Activated B cell treated with CpG ODN at 0.5 μM for 24 hours (primary cell): ENCODE data around the gene SRGAP1. TPM values are rescaled to one million over a fixed set of nuclear protein-coding genes. Genes with fewer than 3 reads are reported as not detected.

ENCODE experiments used
- ATAC-seq: fragments of 200-7000 bp; cut with Tn5 transposase; one replicate; pipeline ENCODE4 v1.10.0; 2021; ENCODE audit warnings: low read depth, mild to moderate bottlenecking, moderate library complexity
- CTCF ChIA-PET: fragments of 350-600 bp; sonication (Branson Sonifier 250); formaldehyde crosslinking; loops from one replicate; lab custom pipeline; 2021; ENCODE audit warnings: antibody characterized with exemption; lab: Charles Lee
- POLR2A ChIA-PET: fragments of 350-600 bp; sonication (Branson Sonifier 250); formaldehyde crosslinking; loops from one replicate; lab custom pipeline; 2021; ENCODE audit warnings: antibody characterized with exemption; lab: Charles Lee
- DNase-seq: peaks from one replicate; pipeline ENCODE4 v3.0.0; 2022
- H3K27ac Mint-ChIP-seq: one replicate; pipeline ENCODE4 v1.8.0; 2020; ENCODE audit warnings: mixed read lengths
- H3K27me3 Mint-ChIP-seq: one replicate; pipeline ENCODE4 v1.8.0; 2021; ENCODE audit warnings: mixed read lengths
- H3K36me3 Mint-ChIP-seq: one replicate; pipeline ENCODE4 v1.8.0; 2021; ENCODE audit warnings: low read depth, mixed read lengths
- H3K4me1 Mint-ChIP-seq: one replicate; pipeline ENCODE4 v1.8.0; 2021; ENCODE audit warnings: mixed read lengths
- H3K4me3 Mint-ChIP-seq: one replicate; pipeline ENCODE4 v1.8.0; 2020; ENCODE audit warnings: mild to moderate bottlenecking, mixed read lengths
- H3K9me3 Mint-ChIP-seq: one replicate; pipeline ENCODE4 v1.8.0; 2020; ENCODE audit warnings: mixed read lengths
- CTCF ChIP-seq: fragments of 200-600 bp; IDR thresholded peaks from one replicate; pipeline ENCODE4 v1.8.0; 2022; ENCODE audit warnings: antibody characterized with exemption, mild to moderate bottlenecking
- intact Hi-C: fragments of 100-400 bp; cut with micrococcal nuclease; formaldehyde crosslinking; loops from one replicate; pipeline ENCODE4 v1.15.1; 2024
- total RNA-seq: library from RNA; stranded (reverse); gene quantifications from 2 replicates; pipeline ENCODE4 v1.2.3, GENCODE V29; 2022

Gene SRGAP1
- total RNA-seq, 1 donor from 2014 or later, result 1.1 TPM

DNA sequence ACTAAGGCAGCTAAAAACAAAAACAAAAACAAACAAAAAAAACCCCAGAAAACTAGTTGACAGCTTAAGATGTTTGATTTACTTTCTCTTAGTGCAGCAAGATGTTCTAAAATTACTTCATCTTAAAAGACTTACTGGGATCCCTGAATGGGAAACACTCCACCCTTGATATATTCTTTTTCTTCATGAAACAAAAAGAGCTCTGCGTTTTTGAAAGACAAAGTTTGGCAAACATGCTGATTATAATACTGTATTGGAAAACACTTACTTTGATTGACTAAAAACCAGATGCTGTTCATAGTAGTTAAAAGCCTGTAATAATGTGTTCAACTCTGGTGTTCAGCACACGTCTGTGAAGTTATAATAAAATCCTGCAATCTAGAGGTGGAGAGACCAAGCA, 136.8 kb downstream of the SRGAP1 start:
- Mint-ChIP-seq H3K9me3 (no peaks in the 10 kb centered on the region), H3K4me3 (no peak overlapping the region), H3K4me1 (peaks cover 5% of the 10 kb centered on the region), H3K27ac (no peak overlapping the region), H3K36me3 (no peaks in the 10 kb centered on the region), H3K27me3 (no peaks in the 10 kb centered on the region)
- ATAC-seq (no peak), DNase-seq (no peak)
- CTCF ChIA-PET, result no interaction called here
- no peak for TF ChIP-seq CTCF
- intact Hi-C loops, result no loop called here
- POLR2A ChIA-PET, result no interaction called here

DNA sequence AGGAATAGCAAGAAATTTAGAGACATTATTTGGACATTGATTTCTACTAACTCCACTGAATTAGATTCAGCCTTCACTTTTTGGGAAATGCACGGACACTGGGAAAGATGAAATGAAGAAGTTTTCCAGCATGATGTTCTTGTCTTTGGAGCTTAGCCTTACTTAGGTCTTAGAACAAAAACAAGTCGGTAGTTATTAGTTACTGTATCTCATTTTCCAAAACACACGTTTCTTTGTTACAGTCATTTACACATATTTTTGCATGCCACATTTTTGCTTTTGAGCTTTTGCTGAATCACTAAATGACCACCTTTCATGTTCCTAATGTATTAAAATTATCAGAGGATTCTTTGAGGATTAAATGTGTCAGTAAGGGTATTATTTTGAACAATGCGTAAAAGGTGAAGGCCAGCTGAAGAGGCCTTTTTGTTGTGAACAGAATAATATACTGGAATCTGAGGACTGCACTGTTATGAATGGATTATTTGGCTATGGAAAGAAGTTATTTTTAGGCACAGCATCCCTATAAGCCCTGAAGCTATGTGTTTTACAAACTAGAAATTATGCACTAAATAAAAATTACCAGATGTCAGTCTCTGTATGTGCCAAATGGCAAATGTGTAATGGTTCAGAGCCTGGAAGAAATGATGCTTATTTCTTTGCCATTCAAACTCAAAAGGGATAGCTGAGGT, 138.2 kb downstream of the SRGAP1 start:
- ATAC-seq (no peak), DNase-seq (no peak)
- Mint-ChIP-seq H3K36me3 (no peaks in the 10 kb centered on the region), H3K9me3 (no peaks in the 10 kb centered on the region), H3K27ac (no peak overlapping the region), H3K27me3 (no peaks in the 10 kb centered on the region), H3K4me3 (no peak overlapping the region), H3K4me1 (peaks cover 5% of the 10 kb centered on the region)
- no peak for TF ChIP-seq CTCF
- intact Hi-C loops, result no loop called here
- CTCF ChIA-PET, result no interaction called here
- POLR2A ChIA-PET, result no interaction called here

- Mint-ChIP-seq H3K27me3 (no peaks in the 10 kb centered on the region), H3K4me1 (peaks cover 5% of the 10 kb centered on the region), H3K27ac (no peak overlapping the region), H3K36me3 (no peaks in the 10 kb centered on the region), H3K4me3 (no peak overlapping the region), H3K9me3 (no peaks in the 10 kb centered on the region)
- CTCF ChIA-PET, result no interaction called here
- DNase-seq, result no peak
- ATAC-seq, result no peak
- TF ChIP-seq CTCF, result no peak
- POLR2A ChIA-PET, result no interaction called here
- intact Hi-C loops, result no loop called here
These were observed 141.0 kb downstream of the SRGAP1 start for GRCh38 chr12:63985456-63985855.

GRCh38 chr12:63985945-63986344, 141.4 kb downstream of the SRGAP1 start:
- ATAC-seq (no peak), DNase-seq (no peak)
- Mint-ChIP-seq H3K4me1 (peaks cover 5% of the 10 kb centered on the region), H3K4me3 (no peak overlapping the region), H3K9me3 (no peaks in the 10 kb centered on the region), H3K27me3 (no peaks in the 10 kb centered on the region), H3K27ac (no peak overlapping the region), H3K36me3 (no peaks in the 10 kb centered on the region)
- ChIA-PET POLR2A (no interaction called here), CTCF (no interaction called here)
- no peak for TF ChIP-seq CTCF
- intact Hi-C loops, result no loop called here

GRCh38 chr12:63989301-63989845, 144.9 kb downstream of the SRGAP1 start:
- POLR2A ChIA-PET, result no interaction called here
- intact Hi-C loops, result no loop called here

More at GRCh38 chr12:63989301-63989845, 144.9 kb downstream of the SRGAP1 start:
- no peaks in the 10 kb centered on the region for H3K9me3 Mint-ChIP-seq
- DNase-seq (no peak), ATAC-seq (no peak)
- no peaks in the 10 kb centered on the region for H3K27me3 Mint-ChIP-seq
- no peak overlapping the region for H3K4me3 Mint-ChIP-seq
- CTCF ChIA-PET, result no interaction called here
- peaks cover 5% of the 10 kb centered on the region for H3K4me1 Mint-ChIP-seq
- no peak overlapping the region for H3K27ac Mint-ChIP-seq
- H3K36me3 Mint-ChIP-seq, result no peaks in the 10 kb centered on the region
- no peak for TF ChIP-seq CTCF
